Tibial artery (tissue), 4 donors: ENCODE measurements around the gene ZBTB5.

Experiments used
- DNase-seq, 2 donors: peaks; one replicate each; pipeline ENCODE4 v3.0.0-alpha.2; 2019
- H3K27ac ChIP-seq, 2 donors: fragments of 200-600 bp; sonication (generic) in 1 of 2; 1 replicate in 1 of 2; 2 replicates in 1 of 2; pipeline ENCODE4 v1.5.1; 2018 to 2019; ENCODE audit warnings: mild to moderate bottlenecking in 1 of 2
- H3K27me3 ChIP-seq, 2 donors: fragments of 200-600 bp; sonication (generic) in 1 of 2; one replicate each; pipeline versions ENCODE4 v1.5.1 to v1.6.0; 2016 to 2019
- H3K36me3 ChIP-seq, 3 donors: fragments of 200-600 bp; sonication (generic) in 2 of 3; one replicate each; pipeline ENCODE4 v1.5.1; 2016 to 2019; ENCODE audit warnings: mild to moderate bottlenecking in 2 of 3
- H3K4me1 ChIP-seq, 4 donors: fragments of 200-600 bp; sonication (generic) in 2 of 4; 1 replicate in 3 of 4; 2 replicates in 1 of 4; pipeline ENCODE4 v1.5.1; 2016 to 2019
- H3K4me3 ChIP-seq, 2 donors: fragments of 200-600 bp; sonication (generic) in 1 of 2; 1 replicate in 1 of 2; 2 replicates in 1 of 2; pipeline ENCODE4 v1.5.1; 2018 to 2019; ENCODE audit warnings: mild to moderate bottlenecking in 2 of 2
- H3K9me3 ChIP-seq, 3 donors: fragments of 200-600 bp; sonication (generic) in 1 of 3; one replicate each; pipeline ENCODE4 v1.5.1; 2016 to 2019
- intact Hi-C: fragments of 100-400 bp; cut with DNase I; formaldehyde crosslinking; loops from one replicate; pipeline ENCODE4 v1.15.0; 2023; ENCODE audit warnings: low total_unique reads
- TF ChIP-seq, protein P1 (sequence below), 2 experiments: fragments of 200-600 bp in 1 of 2; fragments of 450-650 bp in 1 of 2; IDR thresholded peaks; one replicate each; pipeline ENCODE4 v1.5.1; 2017 to 2019; ENCODE audit warnings: antibody characterized with exemption in 2 of 2, mild to moderate bottlenecking in 1 of 2, moderate library complexity in 1 of 2

Gene ZBTB5

DNA sequence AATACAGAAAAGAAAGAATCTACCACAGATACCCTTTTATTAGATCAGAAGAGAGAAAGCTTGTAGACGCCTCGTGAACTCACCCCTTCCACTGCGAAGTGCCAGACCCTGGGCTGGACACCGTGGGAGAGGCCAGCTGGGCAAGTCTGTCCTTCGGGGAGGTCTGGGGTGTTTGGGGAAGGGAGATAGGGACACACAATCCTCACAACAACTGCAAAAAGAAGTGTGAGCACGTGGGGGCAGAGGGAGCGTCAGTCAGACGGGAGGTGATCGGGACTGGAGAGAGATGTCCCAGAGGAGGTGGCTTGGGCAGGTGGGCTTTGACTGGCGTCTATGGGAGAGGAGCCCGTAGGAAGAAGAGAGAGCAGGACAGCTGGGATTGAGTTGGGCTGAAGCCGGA is 70.0 kb downstream of the ZBTB5 start:
- intact Hi-C loops = no loop called here

GRCh38 chr9:37392272-37392671 is 73.0 kb downstream of the ZBTB5 start:
- no peak overlapping the region for H3K27ac ChIP-seq
- intact Hi-C loops = no loop called here
- no peak overlapping the region for H3K4me3 ChIP-seq
- no peaks in the 10 kb centered on the region for H3K4me1 ChIP-seq
- no peaks in the 10 kb centered on the region for H3K9me3 ChIP-seq
- no peaks in the 10 kb centered on the region for H3K36me3 ChIP-seq
- H3K27me3 ChIP-seq = no peaks in the 10 kb centered on the region
- TF ChIP-seq, protein P1, sequence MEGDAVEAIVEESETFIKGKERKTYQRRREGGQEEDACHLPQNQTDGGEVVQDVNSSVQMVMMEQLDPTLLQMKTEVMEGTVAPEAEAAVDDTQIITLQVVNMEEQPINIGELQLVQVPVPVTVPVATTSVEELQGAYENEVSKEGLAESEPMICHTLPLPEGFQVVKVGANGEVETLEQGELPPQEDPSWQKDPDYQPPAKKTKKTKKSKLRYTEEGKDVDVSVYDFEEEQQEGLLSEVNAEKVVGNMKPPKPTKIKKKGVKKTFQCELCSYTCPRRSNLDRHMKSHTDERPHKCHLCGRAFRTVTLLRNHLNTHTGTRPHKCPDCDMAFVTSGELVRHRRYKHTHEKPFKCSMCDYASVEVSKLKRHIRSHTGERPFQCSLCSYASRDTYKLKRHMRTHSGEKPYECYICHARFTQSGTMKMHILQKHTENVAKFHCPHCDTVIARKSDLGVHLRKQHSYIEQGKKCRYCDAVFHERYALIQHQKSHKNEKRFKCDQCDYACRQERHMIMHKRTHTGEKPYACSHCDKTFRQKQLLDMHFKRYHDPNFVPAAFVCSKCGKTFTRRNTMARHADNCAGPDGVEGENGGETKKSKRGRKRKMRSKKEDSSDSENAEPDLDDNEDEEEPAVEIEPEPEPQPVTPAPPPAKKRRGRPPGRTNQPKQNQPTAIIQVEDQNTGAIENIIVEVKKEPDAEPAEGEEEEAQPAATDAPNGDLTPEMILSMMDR (IDR thresholded peaks at IDR 0.05) = no peak
- no peak for DNase-seq

More for the DNA sequence above, 70.0 kb downstream of the ZBTB5 start:
- H3K36me3 ChIP-seq = no peaks in the 10 kb centered on the region
- no peak overlapping the region for H3K27ac ChIP-seq
- no peaks in the 10 kb centered on the region for H3K9me3 ChIP-seq
- no peak for DNase-seq
- H3K27me3 ChIP-seq = no peaks in the 10 kb centered on the region
- no peak overlapping the region for H3K4me3 ChIP-seq
- no peaks in the 10 kb centered on the region for H3K4me1 ChIP-seq
- TF ChIP-seq, protein P1 (IDR thresholded peaks at IDR 0.05) = no peak

DNA sequence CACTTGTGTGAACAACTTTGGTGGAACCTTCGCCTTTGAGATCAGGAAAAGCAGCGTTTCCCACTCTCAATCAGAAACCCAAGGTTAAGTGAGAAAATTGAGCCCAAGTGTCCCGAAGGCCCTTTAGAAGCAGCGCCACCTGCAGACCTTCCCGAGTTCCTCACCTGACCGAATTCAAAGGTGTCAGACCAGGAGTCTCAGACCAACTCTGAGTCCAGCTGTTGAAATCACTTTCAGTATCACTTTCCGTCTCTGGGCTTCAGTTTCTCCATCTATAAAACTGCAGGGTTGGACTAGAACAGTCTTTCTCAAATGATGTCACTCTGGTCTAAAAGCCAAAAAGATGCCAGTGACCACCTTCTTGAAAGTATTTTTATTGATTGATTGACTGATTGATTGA is 74.5 kb downstream of the ZBTB5 start:
- Histone ChIP-seq H3K36me3 (no peaks in the 10 kb centered on the region), H3K27me3 (no peaks in the 10 kb centered on the region), H3K9me3 (no peaks in the 10 kb centered on the region), H3K27ac (no peak overlapping the region), H3K4me1 (no peaks in the 10 kb centered on the region), H3K4me3 (no peak overlapping the region)
- DNase-seq = no peak
- intact Hi-C loops = no loop called here
- TF ChIP-seq, protein P1 (IDR thresholded peaks at IDR 0.05) = no peak
